ENCODE results near the gene CCL5.

DNA sequence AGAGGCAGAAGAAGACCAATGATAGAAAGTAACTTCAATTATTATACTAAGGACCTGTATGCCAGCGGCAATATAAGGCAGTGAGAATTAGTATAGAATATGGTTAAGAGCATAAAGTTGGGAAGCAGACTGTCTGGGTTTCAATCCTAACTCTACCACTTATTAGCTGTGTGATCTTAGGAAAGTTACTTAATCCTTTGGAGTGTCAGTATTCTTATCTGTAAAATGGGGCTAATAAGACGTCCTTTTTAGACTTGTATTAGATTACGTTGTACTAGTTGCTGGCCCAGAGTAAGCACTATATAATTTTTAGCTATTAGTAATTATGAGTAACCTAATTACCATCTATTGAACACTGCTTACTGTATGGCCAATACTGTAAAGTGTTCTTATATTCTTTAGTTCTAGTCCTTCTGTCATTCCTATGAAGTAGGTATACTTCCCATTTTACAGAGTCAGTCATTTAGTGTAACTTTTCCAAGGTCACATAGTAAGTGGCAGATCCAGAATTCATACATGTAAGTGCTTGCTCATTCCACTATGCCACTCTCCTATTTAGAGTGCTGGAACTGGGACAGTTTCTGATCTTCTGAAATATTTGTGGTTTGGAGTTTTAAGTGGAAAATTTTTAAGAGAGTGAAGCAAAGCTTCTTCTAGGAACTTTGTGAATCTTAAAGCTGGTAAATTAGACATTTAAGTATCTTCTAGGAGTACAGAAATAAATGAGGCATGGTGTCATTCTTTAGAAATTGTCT, 33.9 kb downstream of the CCL5 start:
- TF ChIP-seq, protein P1, sequence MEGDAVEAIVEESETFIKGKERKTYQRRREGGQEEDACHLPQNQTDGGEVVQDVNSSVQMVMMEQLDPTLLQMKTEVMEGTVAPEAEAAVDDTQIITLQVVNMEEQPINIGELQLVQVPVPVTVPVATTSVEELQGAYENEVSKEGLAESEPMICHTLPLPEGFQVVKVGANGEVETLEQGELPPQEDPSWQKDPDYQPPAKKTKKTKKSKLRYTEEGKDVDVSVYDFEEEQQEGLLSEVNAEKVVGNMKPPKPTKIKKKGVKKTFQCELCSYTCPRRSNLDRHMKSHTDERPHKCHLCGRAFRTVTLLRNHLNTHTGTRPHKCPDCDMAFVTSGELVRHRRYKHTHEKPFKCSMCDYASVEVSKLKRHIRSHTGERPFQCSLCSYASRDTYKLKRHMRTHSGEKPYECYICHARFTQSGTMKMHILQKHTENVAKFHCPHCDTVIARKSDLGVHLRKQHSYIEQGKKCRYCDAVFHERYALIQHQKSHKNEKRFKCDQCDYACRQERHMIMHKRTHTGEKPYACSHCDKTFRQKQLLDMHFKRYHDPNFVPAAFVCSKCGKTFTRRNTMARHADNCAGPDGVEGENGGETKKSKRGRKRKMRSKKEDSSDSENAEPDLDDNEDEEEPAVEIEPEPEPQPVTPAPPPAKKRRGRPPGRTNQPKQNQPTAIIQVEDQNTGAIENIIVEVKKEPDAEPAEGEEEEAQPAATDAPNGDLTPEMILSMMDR (conservative IDR thresholded peaks at IDR 0.05; ENCODE audit: low read length), result no peak
- no peak for TF ChIP-seq EZH2phosphoT487 (IDR thresholded peaks at IDR 0.05; ENCODE audit: borderline replicate concordance, low read depth, low read length)

All from OCI-LY7 (cell line).